Measurements from ENCODE around the gene OPRM1. TPM values are rescaled to one million over a fixed set of nuclear protein-coding genes. Genes with fewer than 3 reads are reported as not detected.

OPRM1 gene
- total and polyA plus RNA-seq, 4 donors = 0.08 TPM; not detected in 3

- intact Hi-C loops (cut with DNase I) = no loop called here
Observed at GRCh38 chr6:154095571-154095970, 56.5 kb downstream of the OPRM1 start.

GRCh38 chr6:154096316-154096715 lies 57.3 kb downstream of the OPRM1 start:
- Histone ChIP-seq H3K36me3 (ENCODE audit: control insufficient read depth in 1 of 2, insufficient read depth in 2 of 2, low read length in 1 of 2) (no peaks in the 10 kb centered on the region), H3K9me3 (ENCODE audit: control insufficient read depth, low read length) (no peaks in the 10 kb centered on the region), H3K27me3 (ENCODE audit: control insufficient read depth in 1 of 2, insufficient read depth in 2 of 2, low read length in 1 of 2) (no peaks in the 10 kb centered on the region), H3K4me1 (ENCODE audit: control insufficient read depth in 1 of 2, insufficient read depth in 2 of 2, low read length in 2 of 2) (no peaks in the 10 kb centered on the region), H3K27ac (ENCODE audit: low read depth in 1 of 2, low read length in 2 of 2) (no peak overlapping the region), H3K4me3 (ENCODE audit: low read length in 2 of 2) (no peak overlapping the region)
- WGBS, 2 donors = 85 to 90% methylated on average over 7 of the region's 7 CpGs
- ATAC-seq (ENCODE audit: low FRiP score) (no peak), DNase-seq (no peak)
- intact Hi-C loops (cut with DNase I) = no loop called here

More at GRCh38 chr6:154095571-154095970, 56.5 kb downstream of the OPRM1 start:
- Histone ChIP-seq H3K9me3 (ENCODE audit: control insufficient read depth, low read length) (no peaks in the 10 kb centered on the region), H3K36me3 (ENCODE audit: control insufficient read depth in 1 of 2, insufficient read depth in 2 of 2, low read length in 1 of 2) (no peaks in the 10 kb centered on the region), H3K4me1 (ENCODE audit: control insufficient read depth in 1 of 2, insufficient read depth in 2 of 2, low read length in 2 of 2) (no peaks in the 10 kb centered on the region), H3K4me3 (ENCODE audit: low read length in 2 of 2) (no peak overlapping the region), H3K27ac (ENCODE audit: low read depth in 1 of 2, low read length in 2 of 2) (no peak overlapping the region), H3K27me3 (ENCODE audit: control insufficient read depth in 1 of 2, insufficient read depth in 2 of 2, low read length in 1 of 2) (no peaks in the 10 kb centered on the region)
- DNase-seq = no peak
- 76 to 84% methylated on average over 5 of the region's 5 CpGs for WGBS, 2 donors
- no peak for ATAC-seq (ENCODE audit: low FRiP score)

GRCh38 chr6:154096834-154097233 lies 57.8 kb downstream of the OPRM1 start:
- 28 to 44% methylated on average over 3 of the region's 3 CpGs for WGBS, 2 donors
- DNase-seq = no peak
- H3K4me3 ChIP-seq (ENCODE audit: low read length in 2 of 2) = no peak overlapping the region

GRCh38 chr6:154099211-154099610 lies 60.2 kb downstream of the OPRM1 start:
- no peak overlapping the region for H3K4me3 ChIP-seq (ENCODE audit: low read length in 2 of 2)
- no peaks in the 10 kb centered on the region for H3K36me3 ChIP-seq (ENCODE audit: control insufficient read depth in 1 of 2, insufficient read depth in 2 of 2, low read length in 1 of 2)
- no peak for ATAC-seq (ENCODE audit: low FRiP score)
- no peaks in the 10 kb centered on the region for H3K4me1 ChIP-seq (ENCODE audit: control insufficient read depth in 1 of 2, insufficient read depth in 2 of 2, low read length in 2 of 2)
- no peaks in the 10 kb centered on the region for H3K9me3 ChIP-seq (ENCODE audit: control insufficient read depth, low read length)
- intact Hi-C loops (cut with DNase I) = no loop called here
- no peaks in the 10 kb centered on the region for H3K27me3 ChIP-seq (ENCODE audit: control insufficient read depth in 1 of 2, insufficient read depth in 2 of 2, low read length in 1 of 2)
- H3K27ac ChIP-seq (ENCODE audit: low read depth in 1 of 2, low read length in 2 of 2) = no peak overlapping the region
- no peak for DNase-seq
- WGBS, 2 donors = 90 to 92% methylated on average over 4 of the region's 4 CpGs

More at GRCh38 chr6:154096834-154097233, 57.8 kb downstream of the OPRM1 start:
- no peaks in the 10 kb centered on the region for H3K9me3 ChIP-seq (ENCODE audit: control insufficient read depth, low read length)
- H3K27ac ChIP-seq (ENCODE audit: low read depth in 1 of 2, low read length in 2 of 2) = no peak overlapping the region
- no peaks in the 10 kb centered on the region for H3K4me1 ChIP-seq (ENCODE audit: control insufficient read depth in 1 of 2, insufficient read depth in 2 of 2, low read length in 2 of 2)
- intact Hi-C loops (cut with DNase I) = no loop called here
- H3K27me3 ChIP-seq (ENCODE audit: control insufficient read depth in 1 of 2, insufficient read depth in 2 of 2, low read length in 1 of 2) = no peaks in the 10 kb centered on the region
- no peak for ATAC-seq (ENCODE audit: low FRiP score)
- no peaks in the 10 kb centered on the region for H3K36me3 ChIP-seq (ENCODE audit: control insufficient read depth in 1 of 2, insufficient read depth in 2 of 2, low read length in 1 of 2)

- Histone ChIP-seq H3K4me3 (ENCODE audit: low read length in 2 of 2) (no peak overlapping the region), H3K9me3 (ENCODE audit: control insufficient read depth, low read length) (no peaks in the 10 kb centered on the region)
- no peak for ATAC-seq (ENCODE audit: low FRiP score)
Observed at GRCh38 chr6:154106251-154106650, 67.2 kb downstream of the OPRM1 start.

GRCh38 chr6:154111025-154111424 lies 72.0 kb downstream of the OPRM1 start:
- Histone ChIP-seq H3K4me3 (ENCODE audit: low read length in 2 of 2) (no peak overlapping the region), H3K4me1 (ENCODE audit: control insufficient read depth in 1 of 2, insufficient read depth in 2 of 2, low read length in 2 of 2) (no peaks in the 10 kb centered on the region), H3K27ac (ENCODE audit: low read depth in 1 of 2, low read length in 2 of 2) (no peak overlapping the region), H3K36me3 (ENCODE audit: control insufficient read depth in 1 of 2, insufficient read depth in 2 of 2, low read length in 1 of 2) (no peaks in the 10 kb centered on the region), H3K9me3 (ENCODE audit: control insufficient read depth, low read length) (no peaks in the 10 kb centered on the region), H3K27me3 (ENCODE audit: control insufficient read depth in 1 of 2, insufficient read depth in 2 of 2, low read length in 1 of 2) (no peaks in the 10 kb centered on the region)
- 97% methylated on average over 1 of the region's 1 CpG for WGBS, 2 donors
- intact Hi-C loops (cut with DNase I) = no loop called here
- ATAC-seq (ENCODE audit: low FRiP score) (no peak), DNase-seq (no peak)

More at GRCh38 chr6:154106251-154106650, 67.2 kb downstream of the OPRM1 start:
- H3K27me3 ChIP-seq (ENCODE audit: control insufficient read depth in 1 of 2, insufficient read depth in 2 of 2, low read length in 1 of 2) = no peaks in the 10 kb centered on the region
- no peak overlapping the region for H3K27ac ChIP-seq (ENCODE audit: low read depth in 1 of 2, low read length in 2 of 2)
- H3K4me1 ChIP-seq (ENCODE audit: control insufficient read depth in 1 of 2, insufficient read depth in 2 of 2, low read length in 2 of 2) = no peaks in the 10 kb centered on the region
- no peaks in the 10 kb centered on the region for H3K36me3 ChIP-seq (ENCODE audit: control insufficient read depth in 1 of 2, insufficient read depth in 2 of 2, low read length in 1 of 2)
- no peak for DNase-seq
- intact Hi-C loops (cut with DNase I) = no loop called here
- WGBS, 2 donors = 86 to 93% methylated on average over 2 of the region's 2 CpGs

GRCh38 chr6:154112181-154112809 lies 73.3 kb downstream of the OPRM1 start:
- no peaks in the 10 kb centered on the region for H3K9me3 ChIP-seq (ENCODE audit: control insufficient read depth, low read length)
- intact Hi-C loops (cut with DNase I) = no loop called here
- 71 to 77% methylated on average over 2 of the region's 2 CpGs for WGBS, 2 donors

GRCh38 chr6:154113392-154113791 lies 74.4 kb downstream of the OPRM1 start:
- intact Hi-C loops (cut with DNase I) = no loop called here
- H3K27me3 ChIP-seq (ENCODE audit: control insufficient read depth in 1 of 2, insufficient read depth in 2 of 2, low read length in 1 of 2) = no peaks in the 10 kb centered on the region
- 89 to 93% methylated on average over 3 of the region's 3 CpGs for WGBS, 2 donors
- H3K4me3 ChIP-seq (ENCODE audit: low read length in 2 of 2) = no peak overlapping the region
- H3K4me1 ChIP-seq (ENCODE audit: control insufficient read depth in 1 of 2, insufficient read depth in 2 of 2, low read length in 2 of 2) = no peaks in the 10 kb centered on the region
- H3K36me3 ChIP-seq (ENCODE audit: control insufficient read depth in 1 of 2, insufficient read depth in 2 of 2, low read length in 1 of 2) = no peaks in the 10 kb centered on the region
- DNase-seq (no peak), ATAC-seq (ENCODE audit: low FRiP score) (no peak)
- H3K9me3 ChIP-seq (ENCODE audit: control insufficient read depth, low read length) = no peaks in the 10 kb centered on the region
- no peak overlapping the region for H3K27ac ChIP-seq (ENCODE audit: low read depth in 1 of 2, low read length in 2 of 2)

More at GRCh38 chr6:154112181-154112809, 73.3 kb downstream of the OPRM1 start:
- Histone ChIP-seq H3K27me3 (ENCODE audit: control insufficient read depth in 1 of 2, insufficient read depth in 2 of 2, low read length in 1 of 2) (no peaks in the 10 kb centered on the region), H3K27ac (ENCODE audit: low read depth in 1 of 2, low read length in 2 of 2) (no peak overlapping the region), H3K36me3 (ENCODE audit: control insufficient read depth in 1 of 2, insufficient read depth in 2 of 2, low read length in 1 of 2) (no peaks in the 10 kb centered on the region), H3K4me1 (ENCODE audit: control insufficient read depth in 1 of 2, insufficient read depth in 2 of 2, low read length in 2 of 2) (no peaks in the 10 kb centered on the region), H3K4me3 (ENCODE audit: low read length in 2 of 2) (no peak overlapping the region)
- ATAC-seq (ENCODE audit: low FRiP score) (no peak), DNase-seq (no peak)

GRCh38 chr6:154117485-154117884 lies 78.4 kb downstream of the OPRM1 start:
- no peaks in the 10 kb centered on the region for H3K9me3 ChIP-seq (ENCODE audit: control insufficient read depth, low read length)
- no peaks in the 10 kb centered on the region for H3K27me3 ChIP-seq (ENCODE audit: control insufficient read depth in 1 of 2, insufficient read depth in 2 of 2, low read length in 1 of 2)
- H3K4me1 ChIP-seq (ENCODE audit: control insufficient read depth in 1 of 2, insufficient read depth in 2 of 2, low read length in 2 of 2) = no peaks in the 10 kb centered on the region
- DNase-seq (no peak), ATAC-seq (ENCODE audit: low FRiP score) (no peak)
- H3K36me3 ChIP-seq (ENCODE audit: control insufficient read depth in 1 of 2, insufficient read depth in 2 of 2, low read length in 1 of 2) = no peaks in the 10 kb centered on the region
- no peak overlapping the region for H3K4me3 ChIP-seq (ENCODE audit: low read length in 2 of 2)
- H3K27ac ChIP-seq (ENCODE audit: low read depth in 1 of 2, low read length in 2 of 2) = no peak overlapping the region
- WGBS, 2 donors = 81 to 88% methylated on average over 4 of the region's 4 CpGs
- intact Hi-C loops (cut with DNase I) = no loop called here
